ENCODE measurements around the gene WSB1.
"Not testable (repeated sequence)": the region's sequence is repeated elsewhere in the genome, so short reads cannot be mapped to it uniquely, and the experiment has no call there.

The WSB1 gene

GRCh38 chr17:27268394-27269085 is 25.4 kb upstream of the WSB1 start:
- TF ChIP-seq, protein P1, sequence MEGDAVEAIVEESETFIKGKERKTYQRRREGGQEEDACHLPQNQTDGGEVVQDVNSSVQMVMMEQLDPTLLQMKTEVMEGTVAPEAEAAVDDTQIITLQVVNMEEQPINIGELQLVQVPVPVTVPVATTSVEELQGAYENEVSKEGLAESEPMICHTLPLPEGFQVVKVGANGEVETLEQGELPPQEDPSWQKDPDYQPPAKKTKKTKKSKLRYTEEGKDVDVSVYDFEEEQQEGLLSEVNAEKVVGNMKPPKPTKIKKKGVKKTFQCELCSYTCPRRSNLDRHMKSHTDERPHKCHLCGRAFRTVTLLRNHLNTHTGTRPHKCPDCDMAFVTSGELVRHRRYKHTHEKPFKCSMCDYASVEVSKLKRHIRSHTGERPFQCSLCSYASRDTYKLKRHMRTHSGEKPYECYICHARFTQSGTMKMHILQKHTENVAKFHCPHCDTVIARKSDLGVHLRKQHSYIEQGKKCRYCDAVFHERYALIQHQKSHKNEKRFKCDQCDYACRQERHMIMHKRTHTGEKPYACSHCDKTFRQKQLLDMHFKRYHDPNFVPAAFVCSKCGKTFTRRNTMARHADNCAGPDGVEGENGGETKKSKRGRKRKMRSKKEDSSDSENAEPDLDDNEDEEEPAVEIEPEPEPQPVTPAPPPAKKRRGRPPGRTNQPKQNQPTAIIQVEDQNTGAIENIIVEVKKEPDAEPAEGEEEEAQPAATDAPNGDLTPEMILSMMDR (IDR thresholded peaks at IDR 0.05; ENCODE audit: low read depth, low read length), result no peak
- no peak for DNase-seq (ENCODE audit: extremely low read depth, low read depth)

- TF ChIP-seq, protein P1 (IDR thresholded peaks at IDR 0.05; ENCODE audit: low read depth, low read length), result no peak
- no peak for DNase-seq (ENCODE audit: extremely low read depth, low read depth)
Measured at GRCh38 chr17:27269201-27269600, 24.7 kb upstream of the WSB1 start.

DNA sequence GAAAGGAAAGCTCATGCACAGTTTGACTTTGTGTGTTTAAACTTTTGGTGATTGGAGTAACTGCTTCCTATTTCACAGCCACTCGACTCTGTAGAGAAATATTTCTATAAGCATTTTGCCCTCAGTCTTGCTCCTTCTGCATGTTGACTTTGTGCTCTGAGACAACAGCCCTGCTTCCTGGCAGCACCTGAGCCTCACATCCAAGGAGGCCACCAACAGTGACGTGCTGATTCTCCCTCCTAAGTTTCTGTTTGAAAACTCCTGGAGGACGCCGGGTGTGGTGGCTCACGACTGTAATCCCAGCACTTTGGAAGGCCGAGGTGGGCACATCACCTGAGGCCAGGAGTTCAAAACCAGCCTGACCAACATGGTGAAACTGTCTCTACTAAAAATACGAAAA is 23.9 kb upstream of the WSB1 start:
- TF ChIP-seq, protein P1 (IDR thresholded peaks at IDR 0.05; ENCODE audit: low read depth, low read length), result no peak
- no peak for DNase-seq (ENCODE audit: extremely low read depth, low read depth)

GRCh38 chr17:27276653-27277156 is 17.2 kb upstream of the WSB1 start:
- no peak for DNase-seq (ENCODE audit: extremely low read depth, low read depth)
- TF ChIP-seq, protein P1 (IDR thresholded peaks at IDR 0.05; ENCODE audit: low read depth, low read length), result no peak

- not testable (repeated sequence) for DNase-seq (ENCODE audit: extremely low read depth, low read depth)
Measured at GRCh38 chr17:27279132-27279531, 14.8 kb upstream of the WSB1 start.

GRCh38 chr17:27280527-27280926 is 13.4 kb upstream of the WSB1 start:
- no peak for DNase-seq (ENCODE audit: extremely low read depth, low read depth)
- TF ChIP-seq, protein P1 (IDR thresholded peaks at IDR 0.05; ENCODE audit: low read depth, low read length), result no peak

DNA sequence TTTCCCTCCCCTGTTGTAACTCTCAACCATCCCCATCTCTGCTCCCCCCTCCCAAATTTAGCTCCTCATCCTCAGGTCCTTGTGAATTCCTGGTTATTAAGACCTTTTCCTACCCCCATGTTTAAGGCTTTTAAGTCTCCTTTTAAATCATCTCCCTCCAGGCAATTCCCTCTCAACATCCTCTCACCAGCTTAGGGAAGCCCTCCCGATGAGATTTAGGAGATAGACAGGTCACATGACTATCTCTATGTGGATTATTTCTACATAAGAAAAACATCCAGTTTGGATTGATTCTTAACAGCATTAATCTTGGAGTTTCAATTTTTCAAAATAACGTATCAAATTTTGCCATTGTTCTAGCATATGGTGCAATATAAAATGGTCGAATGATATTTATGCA is 12.5 kb upstream of the WSB1 start:
- TF ChIP-seq, protein P1 (IDR thresholded peaks at IDR 0.05; ENCODE audit: low read depth, low read length), result no peak
- DNase-seq (ENCODE audit: extremely low read depth, low read depth), result no peak

DNA sequence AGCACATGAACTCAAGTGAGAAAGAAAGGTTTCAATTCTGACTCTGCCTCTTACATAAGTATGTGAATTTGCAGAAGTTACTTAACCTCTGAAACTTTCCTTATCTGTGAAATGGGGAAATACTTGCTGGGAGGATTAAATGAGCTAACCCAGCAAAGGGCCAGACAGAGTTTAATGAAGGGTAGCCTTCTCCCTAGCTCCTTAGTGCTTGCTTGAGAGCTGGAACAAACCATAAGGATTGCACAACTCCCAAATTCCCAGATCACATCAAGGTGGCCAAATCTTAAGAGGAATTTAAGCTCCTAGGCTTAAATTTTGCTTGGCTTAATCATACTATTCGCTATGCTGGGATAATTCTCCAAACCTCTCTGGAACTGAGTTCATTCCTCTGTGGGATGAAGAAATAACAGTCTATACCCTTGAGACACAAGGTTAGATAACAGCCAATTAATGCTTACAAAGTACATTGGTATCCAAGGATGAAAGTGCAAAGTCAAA is 11.8 kb upstream of the WSB1 start:
- TF ChIP-seq, protein P1 (IDR thresholded peaks at IDR 0.05; ENCODE audit: low read depth, low read length), result no peak
- DNase-seq (ENCODE audit: extremely low read depth, low read depth), result peak; percentile 57

Data from AG09319 (cell line).